ENCODE results near the gene HOATZ. TPM values are rescaled to one million over a fixed set of nuclear protein-coding genes. Genes with fewer than 3 reads are reported as not detected.

The HOATZ gene
- total RNA-seq, 4 donors from 2014 or later, result not detected

DNA sequence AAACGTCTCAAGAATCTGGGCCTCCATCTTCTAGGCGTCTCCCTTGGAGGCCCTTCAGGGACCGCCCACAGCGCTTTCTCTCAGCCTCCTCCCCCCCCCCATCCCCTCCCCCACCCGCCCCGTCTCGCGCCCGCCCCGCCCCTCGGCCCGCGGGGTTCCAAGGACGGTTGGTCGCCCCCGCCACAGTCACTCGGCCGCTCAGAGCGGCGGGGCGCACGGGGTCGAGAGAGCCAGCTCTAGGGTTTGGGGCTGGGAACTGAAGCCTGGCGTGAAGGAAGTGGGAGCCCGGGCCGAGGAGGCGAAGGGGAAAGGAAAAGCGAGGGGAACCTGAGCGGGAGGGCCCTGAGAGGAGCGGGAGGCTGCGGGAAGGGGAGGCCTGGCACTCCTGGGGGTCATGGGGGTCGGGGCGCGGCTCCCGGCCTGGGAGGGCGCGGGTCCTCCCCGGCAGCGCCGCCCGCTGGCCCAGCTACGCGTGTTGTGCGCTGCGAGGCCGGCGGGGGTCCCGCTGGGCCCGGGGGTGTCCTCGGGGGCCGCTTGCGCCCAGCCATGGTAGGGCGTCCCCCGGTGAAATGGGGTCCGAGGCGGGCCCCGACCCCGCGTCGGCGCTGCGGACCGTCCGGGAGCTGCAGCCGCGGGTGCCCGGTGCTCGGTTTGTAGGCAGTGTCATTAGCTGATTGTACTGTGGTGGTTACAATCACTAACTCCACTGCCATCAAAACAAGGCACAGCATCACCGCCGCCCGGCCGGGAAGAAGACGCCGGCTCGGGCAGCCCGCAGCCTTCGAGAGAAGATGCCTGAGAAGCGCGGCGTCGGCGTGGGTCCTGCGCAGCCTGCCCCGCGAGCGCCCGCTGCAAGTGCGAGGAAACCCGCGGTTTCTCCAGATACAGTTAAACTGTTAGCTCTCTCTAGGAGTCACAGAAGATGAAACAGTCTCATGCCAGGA is 2.0 kb upstream of the HOATZ start, which contains the start of gene BTG4:
BTG4 (minus strand) TSS at position 91 of the 944 bp plus-strand sequence. CDS start 13,610 bp downstream, outside the sequence.
- TF ChIP-seq, protein P1, sequence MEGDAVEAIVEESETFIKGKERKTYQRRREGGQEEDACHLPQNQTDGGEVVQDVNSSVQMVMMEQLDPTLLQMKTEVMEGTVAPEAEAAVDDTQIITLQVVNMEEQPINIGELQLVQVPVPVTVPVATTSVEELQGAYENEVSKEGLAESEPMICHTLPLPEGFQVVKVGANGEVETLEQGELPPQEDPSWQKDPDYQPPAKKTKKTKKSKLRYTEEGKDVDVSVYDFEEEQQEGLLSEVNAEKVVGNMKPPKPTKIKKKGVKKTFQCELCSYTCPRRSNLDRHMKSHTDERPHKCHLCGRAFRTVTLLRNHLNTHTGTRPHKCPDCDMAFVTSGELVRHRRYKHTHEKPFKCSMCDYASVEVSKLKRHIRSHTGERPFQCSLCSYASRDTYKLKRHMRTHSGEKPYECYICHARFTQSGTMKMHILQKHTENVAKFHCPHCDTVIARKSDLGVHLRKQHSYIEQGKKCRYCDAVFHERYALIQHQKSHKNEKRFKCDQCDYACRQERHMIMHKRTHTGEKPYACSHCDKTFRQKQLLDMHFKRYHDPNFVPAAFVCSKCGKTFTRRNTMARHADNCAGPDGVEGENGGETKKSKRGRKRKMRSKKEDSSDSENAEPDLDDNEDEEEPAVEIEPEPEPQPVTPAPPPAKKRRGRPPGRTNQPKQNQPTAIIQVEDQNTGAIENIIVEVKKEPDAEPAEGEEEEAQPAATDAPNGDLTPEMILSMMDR (IDR thresholded peaks at IDR 0.05), result no peak
- TF ChIP-seq POLR2A (IDR thresholded peaks at IDR 0.05), result no peak
- intact Hi-C loops (cut with DNase I; ENCODE audit: low total_unique reads), result no loop called here
- 3 to 6% methylated on average over 59 to 72 of the region's 90 CpGs for WGBS, 2 donors
- H3K4me3 ChIP-seq (ENCODE audit: low read depth, poor library complexity, severe bottlenecking), result no peak within 1 kb of the TSS
- DNase-seq (ENCODE audit: low spot score in 2 of 2), result no peak

DNA sequence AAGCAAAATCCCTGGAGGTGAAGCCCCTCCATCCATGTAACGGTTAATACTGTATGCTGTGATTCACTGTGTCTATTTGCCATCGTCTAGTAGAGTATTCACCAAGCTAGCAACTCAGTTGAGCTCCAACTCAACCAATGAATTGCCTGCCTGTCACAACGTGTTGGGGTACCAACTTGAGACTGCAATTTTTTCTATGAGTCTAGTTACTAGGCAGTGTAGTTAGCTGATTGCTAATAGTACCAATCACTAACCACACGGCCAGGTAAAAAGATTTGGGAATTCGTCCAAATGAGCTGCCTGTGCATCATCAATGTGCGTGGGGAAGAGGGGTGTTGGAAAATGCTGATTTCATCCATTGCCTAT is 1.4 kb upstream of the HOATZ start:
- H3K4me3 ChIP-seq (ENCODE audit: low read depth, poor library complexity, severe bottlenecking), result no peak overlapping the region
- no peak for DNase-seq (ENCODE audit: low spot score in 2 of 2)
- intact Hi-C loops (cut with DNase I; ENCODE audit: low total_unique reads), result no loop called here
- TF ChIP-seq POLR2A (IDR thresholded peaks at IDR 0.05), result no peak
- TF ChIP-seq, protein P1 (IDR thresholded peaks at IDR 0.05), result no peak
- WGBS, 2 donors, result 32 to 33% methylated on average over 6 of the region's 6 CpGs

DNA sequence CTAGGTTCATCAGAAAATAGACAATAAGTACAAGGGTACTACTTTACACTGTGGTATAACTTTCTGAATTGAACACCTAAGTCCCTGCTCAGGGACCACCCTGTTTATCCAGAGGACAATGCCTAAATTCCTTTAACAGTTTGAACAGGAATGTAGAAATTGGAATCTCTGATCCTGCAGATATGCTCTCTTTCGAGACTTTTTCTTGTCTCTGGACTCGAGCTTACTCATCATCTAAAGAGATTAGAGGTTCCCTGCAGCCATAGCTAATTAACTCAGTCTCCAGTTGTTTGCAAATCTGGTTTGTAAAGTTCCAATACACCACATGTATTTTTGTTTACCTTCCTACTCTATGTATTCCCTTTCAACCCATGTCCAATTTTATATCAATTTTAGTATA is 1.0 kb downstream of the HOATZ start:
- intact Hi-C loops (cut with DNase I; ENCODE audit: low total_unique reads), result no loop called here
- H3K4me3 ChIP-seq (ENCODE audit: low read depth, poor library complexity, severe bottlenecking), result no peak overlapping the region
- no peak for DNase-seq (ENCODE audit: low spot score in 2 of 2)
- TF ChIP-seq POLR2A (IDR thresholded peaks at IDR 0.05), result no peak
- TF ChIP-seq, protein P1 (IDR thresholded peaks at IDR 0.05), result no peak
- WGBS, 2 donors, result 71 to 81% methylated on average over 2 of the region's 2 CpGs

DNA sequence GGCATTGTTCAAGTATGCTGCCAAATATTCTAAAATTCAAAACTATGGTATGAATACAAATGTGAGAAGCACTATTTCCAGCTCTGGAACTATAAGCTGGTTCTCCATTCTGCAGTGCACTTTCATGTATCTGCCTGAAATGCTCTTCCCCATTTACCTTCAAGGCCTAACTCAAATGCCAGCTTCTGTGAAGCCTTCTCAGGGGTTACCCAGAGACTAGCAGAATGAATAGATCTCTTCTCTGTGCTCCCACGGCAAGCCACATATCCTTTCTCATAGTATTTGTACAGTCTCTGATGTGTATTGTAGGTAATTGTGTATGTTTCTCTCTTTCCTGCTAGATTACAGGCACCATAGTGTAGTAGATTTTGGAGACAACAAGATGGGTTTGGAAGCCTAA is 4.1 kb downstream of the HOATZ start:
- intact Hi-C loops (cut with DNase I; ENCODE audit: low total_unique reads), result no loop called here
- WGBS, 2 donors, result 59 to 74% methylated on average over 1 of the region's 1 CpG
- no peak overlapping the region for H3K4me3 ChIP-seq (ENCODE audit: low read depth, poor library complexity, severe bottlenecking)
- TF ChIP-seq POLR2A (IDR thresholded peaks at IDR 0.05), result no peak
- TF ChIP-seq, protein P1 (IDR thresholded peaks at IDR 0.05), result no peak
- DNase-seq (ENCODE audit: low spot score in 2 of 2), result no peak

DNA sequence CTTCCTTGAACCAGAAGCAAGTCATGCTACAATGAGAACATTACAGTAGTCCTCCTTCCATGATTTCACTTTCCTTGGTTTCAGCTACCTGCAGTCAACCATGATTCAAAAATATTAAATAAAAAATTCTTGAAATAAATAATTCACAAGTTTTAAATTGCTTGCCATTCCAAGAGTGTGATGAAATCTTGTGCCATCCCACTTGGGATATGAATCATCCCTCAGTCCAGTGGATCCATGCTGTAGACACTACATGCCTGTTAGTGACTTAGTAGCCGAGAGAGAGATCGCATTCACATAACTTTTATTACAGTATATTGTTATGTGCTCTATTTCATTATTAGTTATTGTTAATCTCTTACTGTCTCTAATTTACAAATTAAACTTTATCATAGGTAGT is 6.0 kb downstream of the HOATZ start:
- WGBS, 2 donors, result 91 to 93% methylated on average over 2 of the region's 2 CpGs
- H3K4me3 ChIP-seq (ENCODE audit: low read depth, poor library complexity, severe bottlenecking), result no peak overlapping the region
- DNase-seq (ENCODE audit: low spot score in 2 of 2), result no peak
- TF ChIP-seq POLR2A (IDR thresholded peaks at IDR 0.05), result no peak
- TF ChIP-seq, protein P1 (IDR thresholded peaks at IDR 0.05), result no peak
- intact Hi-C loops (cut with DNase I; ENCODE audit: low total_unique reads), result no loop called here

Data from lower leg skin (tissue), 4 donors.